Body of pancreas (tissue), 4 donors: ENCODE data around the gene THRA.

Experiments
- POLR2A ChIP-seq, 3 donors: fragments of 450-650 bp; IDR thresholded peaks; one replicate each; pipeline ENCODE4 v1.6.1; 2016; ENCODE audit warnings: antibody characterized with exemption in 3 of 3, mild to moderate bottlenecking in 2 of 3
- TF ChIP-seq, protein P1 (sequence below), 7 experiments: fragments of 450-650 bp in 4 of 7; fragments of 200-600 bp in 3 of 7; sonication (generic) in 3 of 7; IDR thresholded peaks; one replicate each; pipeline ENCODE4 v1.5.1; 2016 to 2019; ENCODE audit warnings: antibody characterized with exemption in 7 of 7

DNA sequence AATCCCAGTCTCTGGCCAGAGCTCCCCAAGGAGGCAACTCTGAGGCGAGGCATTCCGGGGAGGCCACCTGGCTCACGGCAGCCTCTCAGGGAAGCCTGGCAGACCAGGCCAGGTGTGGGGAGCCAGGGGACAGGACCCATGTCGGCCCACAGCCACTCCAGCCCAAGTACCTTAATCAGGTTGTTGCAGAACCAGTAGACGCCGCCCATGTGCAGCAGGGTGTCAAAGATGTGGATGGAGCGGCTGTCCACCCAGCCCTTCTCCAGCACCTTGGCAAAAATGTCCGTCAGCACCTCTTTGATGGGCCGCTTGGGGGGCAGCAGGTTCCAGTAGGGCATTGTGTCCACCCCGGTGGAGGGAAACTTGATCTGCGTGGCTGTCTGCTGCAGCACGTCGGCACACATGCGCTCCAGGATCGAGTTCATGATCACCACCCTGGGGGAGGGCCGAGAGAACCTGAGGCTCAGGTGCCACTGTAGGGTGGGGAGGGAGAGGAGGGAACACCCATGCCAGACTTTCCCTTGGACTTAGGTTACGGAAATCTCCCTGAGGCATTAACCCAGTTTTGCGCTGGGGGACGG, 39.7 kb upstream of the THRA start:
- TF ChIP-seq, protein P1, sequence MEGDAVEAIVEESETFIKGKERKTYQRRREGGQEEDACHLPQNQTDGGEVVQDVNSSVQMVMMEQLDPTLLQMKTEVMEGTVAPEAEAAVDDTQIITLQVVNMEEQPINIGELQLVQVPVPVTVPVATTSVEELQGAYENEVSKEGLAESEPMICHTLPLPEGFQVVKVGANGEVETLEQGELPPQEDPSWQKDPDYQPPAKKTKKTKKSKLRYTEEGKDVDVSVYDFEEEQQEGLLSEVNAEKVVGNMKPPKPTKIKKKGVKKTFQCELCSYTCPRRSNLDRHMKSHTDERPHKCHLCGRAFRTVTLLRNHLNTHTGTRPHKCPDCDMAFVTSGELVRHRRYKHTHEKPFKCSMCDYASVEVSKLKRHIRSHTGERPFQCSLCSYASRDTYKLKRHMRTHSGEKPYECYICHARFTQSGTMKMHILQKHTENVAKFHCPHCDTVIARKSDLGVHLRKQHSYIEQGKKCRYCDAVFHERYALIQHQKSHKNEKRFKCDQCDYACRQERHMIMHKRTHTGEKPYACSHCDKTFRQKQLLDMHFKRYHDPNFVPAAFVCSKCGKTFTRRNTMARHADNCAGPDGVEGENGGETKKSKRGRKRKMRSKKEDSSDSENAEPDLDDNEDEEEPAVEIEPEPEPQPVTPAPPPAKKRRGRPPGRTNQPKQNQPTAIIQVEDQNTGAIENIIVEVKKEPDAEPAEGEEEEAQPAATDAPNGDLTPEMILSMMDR (IDR thresholded peaks at IDR 0.05): no peak
- no peak for TF ChIP-seq POLR2A (IDR thresholded peaks at IDR 0.05)
